Measurements from ENCODE around the gene RAPGEF5.

The RAPGEF5 gene

GRCh38 chr7:22302951-22303423 is 54.0 kb downstream of the RAPGEF5 start:
- DNase-seq = no peak

GRCh38 chr7:22302193-22302592 is 54.8 kb downstream of the RAPGEF5 start:
- DNase-seq = no peak

DNA sequence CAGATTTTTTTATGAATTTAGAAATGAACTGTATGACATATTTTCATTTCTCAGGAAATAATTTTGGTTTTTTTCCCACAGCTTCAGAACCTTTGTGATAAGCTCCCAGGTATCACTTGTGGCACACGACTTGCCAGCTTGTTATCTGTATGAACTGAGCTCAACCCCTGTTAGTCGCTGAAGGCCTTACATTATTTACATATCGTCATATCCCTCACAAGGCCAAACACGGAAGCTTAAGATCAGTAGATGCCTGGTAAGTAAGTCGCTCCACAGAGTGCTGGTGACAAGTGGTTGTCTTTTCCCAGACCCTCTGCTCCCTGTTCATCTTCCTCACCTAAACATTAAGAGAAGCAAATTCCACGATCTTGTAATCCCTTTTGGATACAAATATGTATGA is 55.2 kb downstream of the RAPGEF5 start:
- DNase-seq = no peak

GRCh38 chr7:22300839-22301238 is 56.1 kb downstream of the RAPGEF5 start:
- DNase-seq = no peak

- DNase-seq = no peak
These were observed 60.0 kb downstream of the RAPGEF5 start for GRCh38 chr7:22296916-22297315.

DNA sequence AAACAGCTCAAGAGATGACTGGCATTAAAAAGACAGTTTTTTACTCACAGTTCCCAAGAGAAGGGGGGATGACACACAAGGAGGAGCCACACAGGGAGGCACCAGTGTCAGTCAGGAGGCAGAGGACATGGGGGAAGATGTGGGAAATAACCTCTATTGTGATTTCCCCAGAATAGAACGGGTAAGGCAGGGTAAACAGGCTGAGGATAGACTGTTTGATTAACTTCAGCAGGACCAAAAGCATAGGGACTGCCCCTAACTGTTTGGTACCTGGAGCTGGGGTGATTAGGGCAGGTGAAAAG is 60.7 kb downstream of the RAPGEF5 start:
- DNase-seq = no peak

GRCh38 chr7:22295402-22296264 is 61.3 kb downstream of the RAPGEF5 start:
- DNase-seq = no peak

GRCh38 chr7:22292531-22292930 is 64.4 kb downstream of the RAPGEF5 start:
- no peak for DNase-seq

- no peak for DNase-seq
These were observed 65.0 kb downstream of the RAPGEF5 start for GRCh38 chr7:22291977-22292376.

DNA sequence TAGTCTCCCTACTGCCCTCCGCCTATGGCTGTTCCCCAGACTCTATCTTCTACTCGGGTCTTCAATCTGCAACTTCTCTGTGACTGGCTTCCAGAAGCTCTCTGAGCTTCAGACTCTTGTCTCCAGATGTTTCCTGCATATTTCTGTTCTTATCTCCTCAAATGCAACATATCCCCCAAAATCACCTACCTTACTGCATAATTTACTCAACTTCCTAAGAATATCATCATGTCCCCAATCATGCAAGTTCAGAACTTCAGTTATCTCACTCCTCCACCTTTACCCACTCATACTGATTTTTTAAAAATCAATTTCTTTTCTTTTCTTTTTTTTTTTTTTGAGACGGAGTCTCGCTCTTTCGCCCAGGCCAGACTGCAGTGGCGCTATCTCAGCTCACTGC is 68.8 kb downstream of the RAPGEF5 start:
- DNase-seq = no peak

- DNase-seq = no peak
These were observed 69.5 kb downstream of the RAPGEF5 start for GRCh38 chr7:22287412-22287811.

DNA sequence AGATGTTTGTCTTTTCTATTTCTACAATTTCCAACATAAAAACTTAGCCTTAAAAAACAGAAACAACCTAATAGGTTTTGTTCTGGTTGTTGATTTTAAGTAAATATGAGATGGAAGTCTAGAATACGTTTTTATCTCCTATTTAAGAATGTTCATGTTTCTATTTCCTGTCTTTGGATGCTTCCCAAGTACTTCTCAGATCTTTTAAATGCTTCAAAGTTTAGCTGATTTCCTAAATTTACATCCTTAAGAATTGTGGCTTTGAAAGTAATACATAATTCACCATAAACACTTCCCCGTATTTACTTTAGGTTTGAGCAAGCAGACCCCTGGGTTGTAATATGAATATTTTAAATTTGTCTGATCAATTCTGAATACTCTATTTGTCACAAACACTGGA is 70.5 kb downstream of the RAPGEF5 start:
- no peak for DNase-seq

DNA sequence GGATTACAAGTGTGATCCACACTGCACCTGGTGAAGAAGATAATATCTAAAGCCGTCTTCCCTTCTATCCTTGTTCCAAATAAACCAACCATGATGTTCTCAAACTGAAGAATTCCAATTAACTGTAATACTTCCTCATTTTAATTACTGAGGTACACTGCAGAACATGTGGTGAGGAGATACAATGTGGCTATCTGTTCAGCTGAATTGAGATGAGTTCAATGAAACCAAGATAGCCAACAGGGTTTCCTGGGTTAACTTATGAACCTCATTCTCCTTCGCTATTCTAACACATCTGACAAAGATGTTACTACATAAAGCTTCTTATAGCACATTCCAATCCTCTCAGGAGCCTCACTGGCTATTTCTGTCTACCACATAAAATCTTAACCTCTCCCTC is 75.5 kb downstream of the RAPGEF5 start:
- no peak for DNase-seq

DNA sequence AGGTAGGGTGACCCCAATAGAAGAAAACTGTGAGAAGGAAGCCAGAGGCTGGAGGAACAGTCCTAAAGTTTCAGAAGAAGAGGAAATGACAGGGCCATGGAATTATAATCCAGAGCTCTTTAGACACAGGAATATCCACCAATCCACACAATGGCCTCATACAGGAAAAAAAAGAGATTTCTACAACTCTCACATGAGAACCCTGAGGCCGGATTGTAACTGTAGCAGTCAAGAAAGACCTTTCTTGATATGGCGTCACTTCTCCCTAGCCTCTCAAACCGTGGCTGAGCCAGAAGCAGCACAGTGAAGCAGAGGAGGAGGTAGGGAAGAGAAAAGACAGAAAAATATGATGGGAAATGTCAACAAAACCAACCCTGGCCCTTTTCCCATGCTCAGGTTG is 76.9 kb downstream of the RAPGEF5 start:
- DNase-seq = no peak

GRCh38 chr7:22278660-22279059 is 78.3 kb downstream of the RAPGEF5 start:
- no peak for DNase-seq

GRCh38 chr7:22277375-22277774 is 79.6 kb downstream of the RAPGEF5 start:
- no peak for DNase-seq

DNA sequence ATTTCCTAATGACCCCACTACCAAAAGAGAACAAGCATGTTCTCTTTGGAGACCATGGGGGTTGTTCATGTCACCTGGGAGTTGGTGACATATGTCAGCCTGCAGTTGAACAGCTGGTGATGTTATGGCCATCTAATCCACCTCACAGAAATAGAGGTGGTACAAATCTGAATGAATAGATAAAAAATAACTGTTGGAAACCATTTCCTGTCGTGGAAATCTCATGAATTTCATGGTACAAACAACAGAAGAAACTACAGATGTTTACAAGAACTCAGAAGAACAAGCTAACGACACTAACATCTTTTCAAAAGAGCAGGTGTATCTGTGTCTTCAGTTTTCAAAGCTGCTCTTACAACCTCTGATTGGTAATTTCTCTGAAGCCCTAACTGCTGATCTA is 81.3 kb downstream of the RAPGEF5 start:
- DNase-seq = no peak

DNA sequence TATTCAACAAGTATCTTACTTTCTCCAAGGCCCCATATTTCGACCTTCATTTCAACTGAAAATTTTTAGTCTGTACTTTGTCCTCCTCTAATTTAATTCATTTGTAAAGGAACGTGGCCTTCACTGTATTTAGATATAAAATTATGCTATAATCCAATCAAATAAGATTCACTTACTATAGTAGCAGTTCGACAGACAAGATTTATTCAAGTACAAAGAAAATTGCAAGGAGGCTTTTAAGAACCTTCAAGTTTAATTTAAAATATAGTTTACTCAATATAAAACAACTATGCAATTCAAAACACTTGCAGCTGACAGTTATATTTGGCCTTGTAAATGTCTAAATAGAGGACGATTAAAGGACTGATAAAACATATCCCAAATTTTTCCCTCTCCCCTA is 85.6 kb downstream of the RAPGEF5 start:
- DNase-seq = no peak

GRCh38 chr7:22270371-22270770 is 86.6 kb downstream of the RAPGEF5 start:
- DNase-seq = no peak

GRCh38 chr7:22269963-22270362 is 87.0 kb downstream of the RAPGEF5 start:
- DNase-seq = no peak

DNA sequence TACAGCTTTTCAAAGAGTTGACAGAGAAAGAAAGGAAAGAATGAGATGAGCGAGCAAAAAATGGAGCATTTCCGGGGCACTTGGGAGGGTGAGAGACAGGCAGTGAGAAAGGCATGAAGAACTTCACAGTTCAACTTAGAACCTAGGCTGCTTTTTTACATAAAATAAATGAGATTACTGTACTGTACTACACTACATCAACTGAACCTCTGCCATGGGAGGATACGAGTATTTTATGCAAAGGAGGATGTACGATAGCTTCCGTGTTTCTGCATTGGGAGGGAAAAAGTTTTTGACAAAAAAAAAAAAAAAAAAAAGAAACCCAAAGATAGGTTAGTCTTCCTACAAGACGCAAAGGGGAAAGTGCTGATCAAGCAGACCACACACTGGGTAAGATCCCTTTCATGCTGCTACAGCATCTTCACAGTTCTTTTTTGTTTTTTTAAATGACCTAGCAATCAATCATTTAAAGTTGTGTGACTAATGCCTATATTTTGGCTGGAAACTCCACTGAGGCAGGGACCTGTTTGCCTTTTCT is 88.0 kb downstream of the RAPGEF5 start:
- no peak for DNase-seq

GRCh38 chr7:22267930-22268615 is 88.9 kb downstream of the RAPGEF5 start:
- DNase-seq = no peak

DNA sequence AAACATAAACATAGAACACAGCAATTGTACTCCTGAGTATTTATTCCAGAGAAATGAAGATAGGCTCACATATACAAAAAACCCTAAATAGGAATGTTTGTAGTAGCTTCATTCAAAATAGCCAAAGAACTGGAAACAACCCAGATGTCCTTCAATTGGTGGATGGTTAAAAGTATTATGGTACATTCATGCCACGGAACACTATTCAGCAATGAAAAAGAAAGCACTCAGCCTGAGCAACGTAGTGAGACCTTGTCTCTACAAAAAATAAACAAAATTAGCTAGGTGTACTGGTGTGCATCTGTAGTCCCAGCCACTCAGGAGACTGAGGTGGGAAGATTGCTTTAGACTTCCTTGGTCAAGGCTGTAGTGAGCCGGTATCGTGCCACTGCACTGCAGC is 94.4 kb downstream of the RAPGEF5 start:
- no peak for DNase-seq

GRCh38 chr7:22256541-22257096 is 100.3 kb downstream of the RAPGEF5 start:
- no peak for DNase-seq
